Measurements from ENCODE around the gene GSTT2B. TPM values are rescaled to one million over a fixed set of nuclear protein-coding genes. Genes with fewer than 3 reads are reported as not detected.

GSTT2B gene
- total RNA-seq: 0.98 and 28.6 TPM in 2 replicates

GRCh38 chr22:23961084-23961771 lies at the start of gene GSTT2B:
TSS of gene GSTT2B (minus strand) at chr22:23961195. CDS start at chr22:23961131, 64 bp downstream.

GRCh38 chr22:24005201-24005600 lies 44.2 kb upstream of the GSTT2B start, which contains the start of gene GSTT4:
TSS of gene GSTT4 (minus strand) at chr22:24005453. CDS start at chr22:24005356, 97 bp downstream.

GRCh38 chr22:23979557-23980240 lies 18.7 kb upstream of the GSTT2B start, which contains the start of gene GSTT2:
TSS of gene GSTT2 (plus strand) at chr22:23980134.

GRCh38 chr22:23974345-23974744 lies 13.3 kb upstream of the GSTT2B start, which contains the start of gene DDT:
TSS of gene DDT (minus strand) at chr22:23974441. CDS start at chr22:23974414, 27 bp downstream.

GRCh38 chr22:23966568-23966967 lies 5.6 kb upstream of the GSTT2B start, which contains the start of gene DDTL:
TSS of gene DDTL (plus strand) at chr22:23966888. CDS start at chr22:23966915, 27 bp downstream.

Other genes with a start within 250 kb of the GSTT2B start
- 2.8 and 4.1 TPM in 2 replicates for gene ZNF70, start 210.1 kb downstream of the GSTT2B start, total RNA-seq
- 0.25 TPM in 1 of 2 replicates, not detected in the other for gene VPREB3, start 206.8 kb downstream of the GSTT2B start, total RNA-seq
- 0.65 and 2.7 TPM in 2 replicates for gene C22orf15, start 198.2 kb downstream of the GSTT2B start, total RNA-seq
- gene CHCHD10, start 193.2 kb downstream of the GSTT2B start, total RNA-seq: 10.9 and 40.6 TPM in 2 replicates
- gene MMP11, start 188.3 kb downstream of the GSTT2B start, total RNA-seq: 12.5 and 117 TPM in 2 replicates
- 110 and 127 TPM in 2 replicates for gene SMARCB1, start 174.2 kb downstream of the GSTT2B start, total RNA-seq
- gene DERL3, start 122.2 kb downstream of the GSTT2B start, total RNA-seq: 0.63 and 3.9 TPM in 2 replicates
- gene SLC2A11, start 103.3 kb downstream of the GSTT2B start, total RNA-seq: 10.3 and 14.2 TPM in 2 replicates
- gene MIF, start 66.8 kb downstream of the GSTT2B start, total RNA-seq: 972 and 986 TPM in 2 replicates
- gene DDTL, start 5.7 kb upstream of the GSTT2B start, total RNA-seq: 0.65 and 2.9 TPM in 2 replicates
- gene DDT, start 13.2 kb upstream of the GSTT2B start, total RNA-seq: 171 and 191 TPM in 2 replicates
- gene GSTT2, start 18.9 kb upstream of the GSTT2B start, total RNA-seq: 0.98 and 2.5 TPM in 2 replicates
- gene GSTT4, start 44.3 kb upstream of the GSTT2B start, total RNA-seq: not detected in 2 replicates
- gene CABIN1, start 50.1 kb upstream of the GSTT2B start, total RNA-seq: 31.0 and 48.2 TPM in 2 replicates
- 0.16 and 1.8 TPM in 2 replicates for gene SUSD2, start 220.3 kb upstream of the GSTT2B start, total RNA-seq

Data from mesangial cell (primary cell).